Glomerular endothelial cell (primary cell): Measurements from ENCODE around the gene AMY1B. TPM values are rescaled to one million over a fixed set of nuclear protein-coding genes. Genes with fewer than 3 reads are reported as not detected.

Experiments used
- total RNA-seq: library from RNA; depleted of rRNA; stranded (reverse); fragments of >200 nt; gene quantifications from 2 replicates; pipeline ENCODE4 v1.2.3, GENCODE V29; 2015

Gene AMY1B
- total RNA-seq, 1 donor from 2014 or later, result not detected

Other genes with a start within 250 kb of the AMY1B start
- 5.3 and 8.5 TPM in 2 replicates for gene RNPC3, start 170.5 kb downstream of the AMY1B start, total RNA-seq
- 0.73 and 5.1 TPM in 2 replicates for gene AMY2B, start 124.6 kb downstream of the AMY1B start, total RNA-seq
- gene AMY2A, start 78.8 kb downstream of the AMY1B start, total RNA-seq, result not detected in 2 replicates
- not detected in 2 replicates for gene AMY1A, start 40.5 kb downstream of the AMY1B start, total RNA-seq
- gene AMY1C, start 53.7 kb upstream of the AMY1B start, total RNA-seq, result not detected in 2 replicates